AG09309 (cell line): ENCODE measurements around the gene RBMS2.

ENCODE experiments used
- DNase-seq: peaks from one replicate; pipeline ENCODE4 v3.0.0-alpha.2; 2010; ENCODE audit warnings: low read depth
- H3K4me3 ChIP-seq: 2 replicates; pipeline ENCODE4 v1.5.1; 2011; ENCODE audit warnings: mild to moderate bottlenecking, low read depth, low read length, moderate library complexity; ENCODE audit not compliant: control insufficient read depth
- CTCF ChIP-seq: IDR thresholded peaks from 2 replicates; pipeline ENCODE4 v1.5.1; 2011; ENCODE audit warnings: mild to moderate bottlenecking, low read depth, low read length, inconsistent platforms; ENCODE audit not compliant: insufficient read depth, control insufficient read depth; ENCODE audit errors: missing control alignments

Gene RBMS2

GRCh38 chr12:56596815-56597214 is 75.2 kb downstream of the RBMS2 start:
- H3K4me3 ChIP-seq: no peak overlapping the region
- DNase-seq: no peak
- TF ChIP-seq CTCF: no peak

- TF ChIP-seq CTCF: no peak
- DNase-seq: no peak
- H3K4me3 ChIP-seq: no peak overlapping the region
These were observed 77.4 kb downstream of the RBMS2 start for GRCh38 chr12:56599041-56599440.

- TF ChIP-seq CTCF: no peak
- DNase-seq: no peak
- no peak overlapping the region for H3K4me3 ChIP-seq
These were observed 78.2 kb downstream of the RBMS2 start for GRCh38 chr12:56599797-56600196.

- no peak for DNase-seq
- H3K4me3 ChIP-seq: no peak overlapping the region
- TF ChIP-seq CTCF: no peak
These were observed 79.1 kb downstream of the RBMS2 start for GRCh38 chr12:56600753-56601152.

GRCh38 chr12:56601503-56601902 is 79.9 kb downstream of the RBMS2 start:
- peak; percentile 21 for TF ChIP-seq CTCF
- no peak for DNase-seq
- no peak overlapping the region for H3K4me3 ChIP-seq

- no peak overlapping the region for H3K4me3 ChIP-seq
- no peak for DNase-seq
- TF ChIP-seq CTCF: no peak
These were observed 80.6 kb downstream of the RBMS2 start for GRCh38 chr12:56602239-56602638.

- no peak overlapping the region for H3K4me3 ChIP-seq
- DNase-seq: no peak
- no peak for TF ChIP-seq CTCF
These were observed 82.7 kb downstream of the RBMS2 start for GRCh38 chr12:56604355-56604754.
